SK-N-SH (cell line): ENCODE data around the gene MMS19. TPM values are rescaled to one million over a fixed set of nuclear protein-coding genes. Genes with fewer than 3 reads are reported as not detected.

Source experiments
- CTCF ChIA-PET: fragments of 300-600, 350-600 bp; formaldehyde crosslinking; extraction: SDS; loops from one replicate; lab custom pipeline; 2021; lab: Yijun Ruan, JAX
- POLR2A ChIA-PET: fragments of 350-600 bp; sonication (Branson Sonifier 250); formaldehyde crosslinking; extraction: SDS; loops from one replicate; lab custom pipeline; 2020; ENCODE audit warnings: antibody characterized with exemption, inconsistent platforms; lab: Yijun Ruan, JAX
- DNase-seq: peaks from one replicate; pipeline ENCODE4 v3.0.0; 2012
- H2AFZ ChIP-seq: fragments of 200-600 bp; sonication (generic); 2 replicates; pipeline ENCODE4 v1.8.1; 2016; ENCODE audit warnings: antibody characterized with exemption, mild to moderate bottlenecking, low read depth
- H3F3A ChIP-seq: fragments of 200-600 bp; sonication (generic); replicated peaks from 2 replicates; pipeline ENCODE3; 2016; ENCODE audit warnings: antibody characterized with exemption, mild to moderate bottlenecking; ENCODE audit not compliant: insufficient read depth
- H3K27ac ChIP-seq, 2 experiments: fragments of 200-500 bp in 1 of 2; fragments of 200-600 bp in 1 of 2; sonication (Bioruptor generic) in 1 of 2; sonication (generic), shearing (Covaris generic) in 1 of 2; 2 replicates each; pipeline versions ENCODE4 v1.5.1 to v1.6.1; 2014 to 2016; ENCODE audit warnings: low read depth in 2 of 2, inconsistent platforms in 1 of 2, low read length in 1 of 2, mild to moderate bottlenecking in 1 of 2, mixed read lengths in 1 of 2
- H3K27me3 ChIP-seq: fragments of 200-600 bp; sonication (generic), shearing (Covaris generic); 2 replicates; pipeline ENCODE4 v1.6.1; 2016; ENCODE audit warnings: mixed run types; ENCODE audit not compliant: insufficient read depth
- H3K36me3 ChIP-seq, 2 experiments: fragments of 200-500 bp in 1 of 2; fragments of 200-600 bp in 1 of 2; sonication (Bioruptor generic) in 1 of 2; sonication (generic) in 1 of 2; replicated peaks in 1 of 2; 2 replicates each; pipeline versions ENCODE3 to v1.5.1; 2014 to 2016; ENCODE audit warnings: low read length in 1 of 2, mild to moderate bottlenecking in 1 of 2; ENCODE audit not compliant: insufficient read depth in 2 of 2, control insufficient read depth in 1 of 2
- H3K4me1 ChIP-seq, 2 experiments: fragments of 200-500 bp in 1 of 2; fragments of 200-600 bp in 1 of 2; sonication (Bioruptor generic) in 1 of 2; sonication (generic), shearing (Covaris generic) in 1 of 2; 2 replicates each; pipeline versions ENCODE4 v1.5.1 to v1.6.1; 2014 to 2016; ENCODE audit warnings: low read depth in 1 of 2, low read length in 1 of 2, mixed run types in 1 of 2; ENCODE audit not compliant: insufficient read depth in 2 of 2, control insufficient read depth in 1 of 2
- H3K4me2 ChIP-seq: fragments of 200-600 bp; sonication (generic), shearing (Covaris generic); 2 replicates; pipeline ENCODE4 v1.6.1; 2017; ENCODE audit warnings: mixed run types
- H3K4me3 ChIP-seq, 2 experiments: fragments of 200-500 bp in 1 of 2; fragments of 200-600 bp in 1 of 2; sonication (Bioruptor generic) in 1 of 2; sonication (generic), shearing (Covaris generic) in 1 of 2; 2 replicates each; pipeline versions ENCODE4 v1.5.1 to v1.8.1; 2014 to 2016; ENCODE audit warnings: low read depth in 2 of 2, inconsistent platforms in 1 of 2, low read length in 1 of 2, mild to moderate bottlenecking in 1 of 2, mixed read lengths in 1 of 2, moderate library complexity in 1 of 2
- H3K79me2 ChIP-seq: fragments of 200-600 bp; sonication (generic); 2 replicates; pipeline ENCODE4 v1.8.1; 2017; ENCODE audit warnings: mild to moderate bottlenecking; ENCODE audit not compliant: insufficient read depth
- H3K9ac ChIP-seq: fragments of 200-600 bp; sonication (generic); 2 replicates; pipeline ENCODE4 v1.6.1; 2017; ENCODE audit warnings: mixed run types
- H3K9me2 ChIP-seq: fragments of 200-600 bp; sonication (generic); 2 replicates; pipeline ENCODE4 v1.6.1; 2017; ENCODE audit warnings: mixed run types
- H3K9me3 ChIP-seq: fragments of 200-600 bp; sonication (generic); 2 replicates; pipeline ENCODE4 v1.6.1; 2017; ENCODE audit warnings: mixed run types, mild to moderate bottlenecking, moderate library complexity
- H4K20me1 ChIP-seq: fragments of 200-600 bp; sonication (generic); 2 replicates; pipeline ENCODE4 v1.6.1; 2017; ENCODE audit warnings: mild to moderate bottlenecking, mixed run types; ENCODE audit not compliant: insufficient read depth
- ELF1 ChIP-seq: IDR thresholded peaks from 2 replicates; pipeline ENCODE4 v1.4.0; 2012
- EP300 ChIP-seq, 2 experiments: IDR thresholded peaks; 2 replicates each; pipeline versions ENCODE4 v1.4.0 to v1.6.1; 2012; ENCODE audit warnings: borderline replicate concordance in 1 of 2, low read depth in 1 of 2, low read length in 1 of 2
- EZH2phosphoT487 ChIP-seq: fragments of 200-600 bp; sonication (generic); IDR thresholded peaks from 2 replicates; pipeline ENCODE4 v1.6.1; 2017; ENCODE audit warnings: low read depth, mixed run types, mild to moderate bottlenecking, antibody characterized with exemption, moderate library complexity, borderline replicate concordance
- FOSL2 ChIP-seq: IDR thresholded peaks from 2 replicates; pipeline ENCODE4 v1.4.0; 2012; ENCODE audit warnings: low read depth, mild to moderate bottlenecking, moderate library complexity, borderline replicate concordance
- FOXM1 ChIP-seq: IDR thresholded peaks from 2 replicates; pipeline ENCODE4 v1.4.0; 2012; ENCODE audit warnings: low read depth, mild to moderate bottlenecking
- JUND ChIP-seq: IDR thresholded peaks from 2 replicates; pipeline ENCODE4 v1.4.0; 2012
- MAX ChIP-seq: IDR thresholded peaks from 2 replicates; pipeline ENCODE4 v1.4.0; 2012; ENCODE audit warnings: low read depth
- MEF2A ChIP-seq: IDR thresholded peaks from 2 replicates; pipeline ENCODE4 v1.4.0; 2012; ENCODE audit warnings: low read depth, borderline replicate concordance
- MXI1 ChIP-seq: IDR thresholded peaks from 2 replicates; pipeline ENCODE4 v1.6.1; 2012; ENCODE audit warnings: mild to moderate bottlenecking, low read depth, low read length, improper control_type of control experiment
- NFIC ChIP-seq: IDR thresholded peaks from 2 replicates; pipeline ENCODE4 v1.4.0; 2012; ENCODE audit warnings: borderline replicate concordance
- PBX3 ChIP-seq: IDR thresholded peaks from 2 replicates; pipeline ENCODE4; 2012
- POLR2AphosphoS5 ChIP-seq: IDR thresholded peaks from 2 replicates; pipeline ENCODE4 v1.6.1; 2012; ENCODE audit warnings: low read depth, low read length
- RAD21 ChIP-seq: IDR thresholded peaks from 2 replicates; pipeline ENCODE4 v1.6.1; 2012; ENCODE audit warnings: mild to moderate bottlenecking, low read length
- RCOR1 ChIP-seq: fragments of 150-350 bp; IDR thresholded peaks from 2 replicates; pipeline ENCODE4 v1.6.1; 2017; ENCODE audit warnings: antibody characterized with exemption, low read length
- REST ChIP-seq: IDR thresholded peaks from 2 replicates; pipeline ENCODE4 v1.6.1; 2012; ENCODE audit warnings: mild to moderate bottlenecking, low read depth, low read length, moderate library complexity
- RFX5 ChIP-seq: IDR thresholded peaks from 2 replicates; pipeline ENCODE4 v1.6.1; 2012; ENCODE audit warnings: mild to moderate bottlenecking, improper control_type of control experiment, low read length
- RXRA ChIP-seq: IDR thresholded peaks from 2 replicates; pipeline ENCODE4 v1.4.0; 2012; ENCODE audit warnings: low read depth, mild to moderate bottlenecking, borderline replicate concordance
- TAF1 ChIP-seq: IDR thresholded peaks from 2 replicates; pipeline ENCODE4 v1.6.1; 2012; ENCODE audit warnings: low read depth, mild to moderate bottlenecking, low read length, moderate library complexity, borderline replicate concordance
- TCF12 ChIP-seq: IDR thresholded peaks from 2 replicates; pipeline ENCODE4 v1.4.0; 2012
- USF1 ChIP-seq: IDR thresholded peaks from 2 replicates; pipeline ENCODE4 v1.4.0; 2012; ENCODE audit warnings: low read depth, borderline replicate concordance
- USF2 ChIP-seq: fragments of 150-350 bp; IDR thresholded peaks from 2 replicates; pipeline ENCODE4 v1.6.1; 2017; ENCODE audit warnings: antibody characterized with exemption, low read length, low read depth, borderline replicate concordance
- YY1 ChIP-seq: IDR thresholded peaks from 2 replicates; pipeline ENCODE4 v1.4.0; 2012; ENCODE audit warnings: low read depth, mild to moderate bottlenecking
- WGBS: methylation state at CpG from one replicate; pipeline ENCODE4 v1.1.6; 2017; ENCODE audit warnings: low lambda C conversion rate; 5-methylcytosine and 5-hydroxymethylcytosine counted together
- polyA plus RNA-seq, 3 experiments: library from polyadenylated mRNA; depleted of rRNA; stranded (reverse); fragments of >200 nt; gene quantifications; 2 replicates each; pipeline ENCODE4 v1.2.3, GENCODE V29; 2012

Gene MMS19
- polyA plus RNA-seq, 1 of the 3 experiments (the other 2 are of a cell fraction) = 56.9 TPM

- Histone ChIP-seq H3K27ac (no peak overlapping the region; a peak in 1 of 4 replicates), H4K20me1 (peaks cover 47% of the 10 kb centered on the region), H3F3A (no peaks in the 10 kb centered on the region), H3K4me1 (peaks cover 0 to 19% of the 10 kb centered on the region in 2 experiments; a peak in 1 of 4 replicates), H3K9me2 (no peaks in the 10 kb centered on the region), H3K36me3 (no peaks in the 10 kb centered on the region), H2AFZ (no peak overlapping the region), H3K79me2 (peaks cover 43% of the 10 kb centered on the region), H3K4me3 (no peak overlapping the region), H3K9ac (no peak overlapping the region), H3K9me3 (no peaks in the 10 kb centered on the region), H3K4me2 (no peak overlapping the region), H3K27me3 (no peaks in the 10 kb centered on the region)
- DNase-seq = no peak
- CTCF ChIA-PET = interaction anchor here (1.3 kb wide), 1 partner anchor 29 kb away, joined by 3 read pairs; no protein-coding TSS in a partner anchor
- TF ChIP-seq USF2 = no peak
- no peak for TF ChIP-seq TAF1
- no peak for TF ChIP-seq USF1
- POLR2A ChIA-PET = no interaction called here
- WGBS = 96% methylated on average over 5 of the region's 5 CpGs
Observed at GRCh38 chr10:97525086-97525485, 26.9 kb upstream of the MMS19 start.

- peaks cover 69% of the 10 kb centered on the region for H4K20me1 ChIP-seq
- POLR2A ChIA-PET = no interaction called here
Observed at GRCh38 chr10:97522937-97523336, 24.7 kb upstream of the MMS19 start.

More at GRCh38 chr10:97522937-97523336, 24.7 kb upstream of the MMS19 start:
- Histone ChIP-seq H3K9me3 (no peaks in the 10 kb centered on the region), H3K27me3 (no peaks in the 10 kb centered on the region), H3K36me3 (no peaks in the 10 kb centered on the region), H3K79me2 (peaks cover 55% of the 10 kb centered on the region), H2AFZ (no peak overlapping the region), H3K27ac (no peak overlapping the region; a peak in 1 of 4 replicates), H3K4me1 (peaks cover 7 to 30% of the 10 kb centered on the region in 2 experiments), H3K4me3 (no peak overlapping the region), H3K9ac (no peak overlapping the region), H3K9me2 (no peaks in the 10 kb centered on the region), H3K4me2 (no peak overlapping the region), H3F3A (peaks cover 5% of the 10 kb centered on the region)
- DNase-seq = no peak
- TF ChIP-seq ELF1 (no peak), NFIC (no peak), MXI1 (no peak), FOXM1 (no peak), EZH2phosphoT487 (no peak), EP300 (IDR thresholded peaks at IDR 0.05; ENCODE audit: borderline replicate concordance in 1 of 2, low read depth in 1 of 2, low read length in 1 of 2) (no peak), POLR2AphosphoS5 (no peak), RFX5 (no peak), RCOR1 (no peak), MAX (no peak), TCF12 (no peak), PBX3 (no peak), USF1 (no peak), FOSL2 (no peak), RXRA (no peak), YY1 (no peak), REST (no peak), JUND (no peak), RAD21 (no peak), MEF2A (no peak)
- 83% methylated on average over 8 of the region's 8 CpGs for WGBS
- CTCF ChIA-PET = interaction anchor here (1.7 kb wide), 1 partner anchor 49 kb away, joined by 5 read pairs; the partner anchor contains the start of gene ANKRD2
